SK-N-SH (cell line): Measurements from ENCODE around the gene PAFAH1B2. TPM values are rescaled to one million over a fixed set of nuclear protein-coding genes. Genes with fewer than 3 reads are reported as not detected.

ENCODE experiments used
- CTCF ChIA-PET: fragments of 300-600, 350-600 bp; formaldehyde crosslinking; extraction: SDS; loops from one replicate; lab custom pipeline; 2021; lab: Yijun Ruan, JAX
- POLR2A ChIA-PET: fragments of 350-600 bp; sonication (Branson Sonifier 250); formaldehyde crosslinking; extraction: SDS; loops from one replicate; lab custom pipeline; 2020; ENCODE audit warnings: antibody characterized with exemption, inconsistent platforms; lab: Yijun Ruan, JAX
- DNase-seq: peaks from one replicate; pipeline ENCODE4 v3.0.0; 2012
- H2AFZ ChIP-seq: fragments of 200-600 bp; sonication (generic); 2 replicates; pipeline ENCODE4 v1.8.1; 2016; ENCODE audit warnings: antibody characterized with exemption, mild to moderate bottlenecking, low read depth
- H3F3A ChIP-seq: fragments of 200-600 bp; sonication (generic); replicated peaks from 2 replicates; pipeline ENCODE3; 2016; ENCODE audit warnings: antibody characterized with exemption, mild to moderate bottlenecking; ENCODE audit not compliant: insufficient read depth
- H3K27ac ChIP-seq, 2 experiments: fragments of 200-500 bp in 1 of 2; fragments of 200-600 bp in 1 of 2; sonication (Bioruptor generic) in 1 of 2; sonication (generic), shearing (Covaris generic) in 1 of 2; 2 replicates each; pipeline versions ENCODE4 v1.5.1 to v1.6.1; 2014 to 2016; ENCODE audit warnings: low read depth in 2 of 2, inconsistent platforms in 1 of 2, low read length in 1 of 2, mild to moderate bottlenecking in 1 of 2, mixed read lengths in 1 of 2
- H3K27me3 ChIP-seq: fragments of 200-600 bp; sonication (generic), shearing (Covaris generic); 2 replicates; pipeline ENCODE4 v1.6.1; 2016; ENCODE audit warnings: mixed run types; ENCODE audit not compliant: insufficient read depth
- H3K36me3 ChIP-seq, 2 experiments: fragments of 200-500 bp in 1 of 2; fragments of 200-600 bp in 1 of 2; sonication (Bioruptor generic) in 1 of 2; sonication (generic) in 1 of 2; replicated peaks in 1 of 2; 2 replicates each; pipeline versions ENCODE3 to v1.5.1; 2014 to 2016; ENCODE audit warnings: low read length in 1 of 2, mild to moderate bottlenecking in 1 of 2; ENCODE audit not compliant: insufficient read depth in 2 of 2, control insufficient read depth in 1 of 2
- H3K4me1 ChIP-seq, 2 experiments: fragments of 200-500 bp in 1 of 2; fragments of 200-600 bp in 1 of 2; sonication (Bioruptor generic) in 1 of 2; sonication (generic), shearing (Covaris generic) in 1 of 2; 2 replicates each; pipeline versions ENCODE4 v1.5.1 to v1.6.1; 2014 to 2016; ENCODE audit warnings: low read depth in 1 of 2, low read length in 1 of 2, mixed run types in 1 of 2; ENCODE audit not compliant: insufficient read depth in 2 of 2, control insufficient read depth in 1 of 2
- H3K4me2 ChIP-seq: fragments of 200-600 bp; sonication (generic), shearing (Covaris generic); 2 replicates; pipeline ENCODE4 v1.6.1; 2017; ENCODE audit warnings: mixed run types
- H3K4me3 ChIP-seq, 2 experiments: fragments of 200-500 bp in 1 of 2; fragments of 200-600 bp in 1 of 2; sonication (Bioruptor generic) in 1 of 2; sonication (generic), shearing (Covaris generic) in 1 of 2; 2 replicates each; pipeline versions ENCODE4 v1.5.1 to v1.8.1; 2014 to 2016; ENCODE audit warnings: low read depth in 2 of 2, inconsistent platforms in 1 of 2, low read length in 1 of 2, mild to moderate bottlenecking in 1 of 2, mixed read lengths in 1 of 2, moderate library complexity in 1 of 2
- H3K79me2 ChIP-seq: fragments of 200-600 bp; sonication (generic); 2 replicates; pipeline ENCODE4 v1.8.1; 2017; ENCODE audit warnings: mild to moderate bottlenecking; ENCODE audit not compliant: insufficient read depth
- H3K9ac ChIP-seq: fragments of 200-600 bp; sonication (generic); 2 replicates; pipeline ENCODE4 v1.6.1; 2017; ENCODE audit warnings: mixed run types
- H3K9me2 ChIP-seq: fragments of 200-600 bp; sonication (generic); 2 replicates; pipeline ENCODE4 v1.6.1; 2017; ENCODE audit warnings: mixed run types
- H3K9me3 ChIP-seq: fragments of 200-600 bp; sonication (generic); 2 replicates; pipeline ENCODE4 v1.6.1; 2017; ENCODE audit warnings: mixed run types, mild to moderate bottlenecking, moderate library complexity
- H4K20me1 ChIP-seq: fragments of 200-600 bp; sonication (generic); 2 replicates; pipeline ENCODE4 v1.6.1; 2017; ENCODE audit warnings: mild to moderate bottlenecking, mixed run types; ENCODE audit not compliant: insufficient read depth
- ELF1 ChIP-seq: IDR thresholded peaks from 2 replicates; pipeline ENCODE4 v1.4.0; 2012
- EP300 ChIP-seq, 2 experiments: IDR thresholded peaks; 2 replicates each; pipeline versions ENCODE4 v1.4.0 to v1.6.1; 2012; ENCODE audit warnings: borderline replicate concordance in 1 of 2, low read depth in 1 of 2, low read length in 1 of 2
- FOSL2 ChIP-seq: IDR thresholded peaks from 2 replicates; pipeline ENCODE4 v1.4.0; 2012; ENCODE audit warnings: low read depth, mild to moderate bottlenecking, moderate library complexity, borderline replicate concordance
- FOXJ3 ChIP-seq: sonication (generic); formaldehyde crosslinking; IDR thresholded peaks from 2 replicates; pipeline ENCODE4 v1.5.1; 2020; ENCODE audit warnings: mild to moderate bottlenecking, missing genetic modification reagents
- GABPA ChIP-seq: IDR thresholded peaks from 2 replicates; pipeline ENCODE4 v1.4.0; 2012; ENCODE audit warnings: low read depth, mild to moderate bottlenecking
- GATA2 ChIP-seq: sonication (generic); formaldehyde crosslinking; IDR thresholded peaks from 2 replicates; pipeline ENCODE4 v1.5.0; 2020; ENCODE audit warnings: mild to moderate bottlenecking, missing genetic modification reagents
- IRF3 ChIP-seq: fragments of 150-350 bp; IDR thresholded peaks from 2 replicates; pipeline ENCODE4 v1.6.1; 2016; ENCODE audit warnings: mild to moderate bottlenecking, low read depth, low read length
- JUND ChIP-seq: IDR thresholded peaks from 2 replicates; pipeline ENCODE4 v1.4.0; 2012
- MAX ChIP-seq: IDR thresholded peaks from 2 replicates; pipeline ENCODE4 v1.4.0; 2012; ENCODE audit warnings: low read depth
- MEF2A ChIP-seq: IDR thresholded peaks from 2 replicates; pipeline ENCODE4 v1.4.0; 2012; ENCODE audit warnings: low read depth, borderline replicate concordance
- MXI1 ChIP-seq: IDR thresholded peaks from 2 replicates; pipeline ENCODE4 v1.6.1; 2012; ENCODE audit warnings: mild to moderate bottlenecking, low read depth, low read length, improper control_type of control experiment
- NFIC ChIP-seq: IDR thresholded peaks from 2 replicates; pipeline ENCODE4 v1.4.0; 2012; ENCODE audit warnings: borderline replicate concordance
- RFX5 ChIP-seq: IDR thresholded peaks from 2 replicates; pipeline ENCODE4 v1.6.1; 2012; ENCODE audit warnings: mild to moderate bottlenecking, improper control_type of control experiment, low read length
- USF2 ChIP-seq: fragments of 150-350 bp; IDR thresholded peaks from 2 replicates; pipeline ENCODE4 v1.6.1; 2017; ENCODE audit warnings: antibody characterized with exemption, low read length, low read depth, borderline replicate concordance
- ZBTB33 ChIP-seq: IDR thresholded peaks from 2 replicates; pipeline ENCODE4 v1.4.0; 2012; ENCODE audit warnings: low read depth, borderline replicate concordance
- WGBS: methylation state at CpG from one replicate; pipeline ENCODE4 v1.1.6; 2017; ENCODE audit warnings: low lambda C conversion rate; 5-methylcytosine and 5-hydroxymethylcytosine counted together
- polyA plus RNA-seq, 3 experiments: library from polyadenylated mRNA; depleted of rRNA; stranded (reverse); fragments of >200 nt; gene quantifications; 2 replicates each; pipeline ENCODE4 v1.2.3, GENCODE V29; 2012

The PAFAH1B2 gene
- polyA plus RNA-seq, 1 of the 3 experiments (the other 2 are of a cell fraction): 19.6 TPM

GRCh38 chr11:117176186-117176585, 32.1 kb downstream of the PAFAH1B2 start:
- Histone ChIP-seq H3K36me3 (peaks cover 0 to 8% of the 10 kb centered on the region in 2 experiments), H3K79me2 (peaks cover 11% of the 10 kb centered on the region; the same call in 1 of the 2 replicates), H3F3A (peaks cover 28% of the 10 kb centered on the region), H3K4me3 (no peak overlapping the region), H3K4me2 (no peak overlapping the region), H4K20me1 (no peaks in the 10 kb centered on the region), H3K4me1 (peaks cover 10 to 30% of the 10 kb centered on the region in 2 experiments; a peak in 2 of 4 replicates), H2AFZ (no peak overlapping the region), H3K9me2 (no peaks in the 10 kb centered on the region), H3K9me3 (no peaks in the 10 kb centered on the region), H3K27me3 (no peaks in the 10 kb centered on the region), H3K9ac (no peak overlapping the region), H3K27ac (no peak overlapping the region)
- DNase-seq: no peak
- TF ChIP-seq ZBTB33 (no peak), FOXJ3 (no peak), EP300 (IDR thresholded peaks at IDR 0.05; ENCODE audit: borderline replicate concordance in 1 of 2, low read depth in 1 of 2, low read length in 1 of 2) (no peak), IRF3 (no peak), FOSL2 (no peak), JUND (no peak), RFX5 (no peak), MAX (no peak), ELF1 (no peak), USF2 (no peak)
- ChIA-PET CTCF (interaction anchor here (1.0 kb wide), 1 partner anchor 50 kb away, joined by 5 read pairs; no protein-coding TSS in a partner anchor), POLR2A (no interaction called here)
- whole genome bisulfite sequencing: 64% methylated on average over 1 of the region's 1 CpG

GRCh38 chr11:117177534-117178209, 33.6 kb downstream of the PAFAH1B2 start:
- POLR2A ChIA-PET: interaction anchor here (0.7 kb wide), 1 partner anchor 19 kb away, joined by 3 read pairs; no protein-coding TSS in a partner anchor
- Histone ChIP-seq H3K27ac (peak overlapping the region; percentile 42 to 82), H3K4me1 (peaks cover 10 to 29% of the 10 kb centered on the region in 2 experiments; a peak in 2 of 4 replicates), H3K9me3 (no peaks in the 10 kb centered on the region), H3K4me2 (peak overlapping the region; percentile 99), H3K9me2 (no peaks in the 10 kb centered on the region), H4K20me1 (no peaks in the 10 kb centered on the region), H2AFZ (peak overlapping the region; percentile 78), H3K9ac (no peak overlapping the region), H3F3A (peaks cover 26% of the 10 kb centered on the region), H3K79me2 (peaks cover 11% of the 10 kb centered on the region; the same call in 1 of the 2 replicates), H3K36me3 (peaks cover 1 to 10% of the 10 kb centered on the region in 2 experiments), H3K4me3 (peak overlapping the region; percentile 76 to 77), H3K27me3 (no peaks in the 10 kb centered on the region)
- CTCF ChIA-PET: interaction anchor here (1.0 to 6.4 kb wide), 4 partner anchors 16 to 386 kb away, joined by 3 to 54 read pairs (median 12); partner anchors contain the start of genes APOA5, PCSK7 and RNF214
- TF ChIP-seq GATA2 (CRISPR knock-in tag): no peak
- TF ChIP-seq NFIC: no peak
- no peak for TF ChIP-seq MEF2A
- no peak for TF ChIP-seq GABPA
- no peak for TF ChIP-seq MXI1
- no peak for DNase-seq
- WGBS: 87% methylated on average over 10 of the region's 10 CpGs
